HFF-Myc (cell line): ENCODE data around the gene GPR26.
"Not testable (repeated sequence)": the region's sequence is repeated elsewhere in the genome, so short reads cannot be mapped to it uniquely, and the experiment has no call there.

Source experiments
- DNase-seq: peaks from one replicate; pipeline ENCODE4 v3.0.0-alpha.2; 2011; ENCODE audit warnings: low read depth; ENCODE audit errors: extremely low read depth
- H3K4me3 ChIP-seq: replicated peaks from 2 replicates; pipeline ENCODE4 v1.5.1; 2011; ENCODE audit warnings: low read depth, mild to moderate bottlenecking, control low read depth, low read length
- TF ChIP-seq, protein P1 (sequence below): IDR thresholded peaks from 2 replicates; pipeline ENCODE4 v1.5.1; 2012; ENCODE audit warnings: mild to moderate bottlenecking, low read depth, low read length, control low read depth; ENCODE audit errors: missing control alignments

GPR26 gene

DNA sequence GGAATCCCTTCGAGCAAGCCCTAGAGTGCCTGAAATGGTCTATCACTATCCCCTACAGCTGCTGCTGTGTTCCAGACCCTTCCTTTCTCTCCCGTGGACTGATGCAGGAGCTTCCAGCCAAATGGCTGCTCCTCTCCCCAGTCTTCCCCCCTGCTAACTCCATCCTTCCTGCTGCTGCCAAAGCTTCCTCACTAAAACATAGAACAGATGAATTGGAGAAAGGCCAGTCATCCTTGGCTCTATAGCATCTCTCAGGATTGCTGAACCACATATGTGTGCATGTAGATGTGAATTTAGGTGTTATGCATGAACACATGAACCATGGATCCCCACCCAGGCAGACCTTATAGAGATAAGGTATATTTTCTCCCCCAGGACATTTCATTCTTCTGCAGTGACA, 60.7 kb downstream of the GPR26 start:
- no peak for DNase-seq
- TF ChIP-seq, protein P1, sequence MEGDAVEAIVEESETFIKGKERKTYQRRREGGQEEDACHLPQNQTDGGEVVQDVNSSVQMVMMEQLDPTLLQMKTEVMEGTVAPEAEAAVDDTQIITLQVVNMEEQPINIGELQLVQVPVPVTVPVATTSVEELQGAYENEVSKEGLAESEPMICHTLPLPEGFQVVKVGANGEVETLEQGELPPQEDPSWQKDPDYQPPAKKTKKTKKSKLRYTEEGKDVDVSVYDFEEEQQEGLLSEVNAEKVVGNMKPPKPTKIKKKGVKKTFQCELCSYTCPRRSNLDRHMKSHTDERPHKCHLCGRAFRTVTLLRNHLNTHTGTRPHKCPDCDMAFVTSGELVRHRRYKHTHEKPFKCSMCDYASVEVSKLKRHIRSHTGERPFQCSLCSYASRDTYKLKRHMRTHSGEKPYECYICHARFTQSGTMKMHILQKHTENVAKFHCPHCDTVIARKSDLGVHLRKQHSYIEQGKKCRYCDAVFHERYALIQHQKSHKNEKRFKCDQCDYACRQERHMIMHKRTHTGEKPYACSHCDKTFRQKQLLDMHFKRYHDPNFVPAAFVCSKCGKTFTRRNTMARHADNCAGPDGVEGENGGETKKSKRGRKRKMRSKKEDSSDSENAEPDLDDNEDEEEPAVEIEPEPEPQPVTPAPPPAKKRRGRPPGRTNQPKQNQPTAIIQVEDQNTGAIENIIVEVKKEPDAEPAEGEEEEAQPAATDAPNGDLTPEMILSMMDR: no peak
- H3K4me3 ChIP-seq: no peak overlapping the region

DNA sequence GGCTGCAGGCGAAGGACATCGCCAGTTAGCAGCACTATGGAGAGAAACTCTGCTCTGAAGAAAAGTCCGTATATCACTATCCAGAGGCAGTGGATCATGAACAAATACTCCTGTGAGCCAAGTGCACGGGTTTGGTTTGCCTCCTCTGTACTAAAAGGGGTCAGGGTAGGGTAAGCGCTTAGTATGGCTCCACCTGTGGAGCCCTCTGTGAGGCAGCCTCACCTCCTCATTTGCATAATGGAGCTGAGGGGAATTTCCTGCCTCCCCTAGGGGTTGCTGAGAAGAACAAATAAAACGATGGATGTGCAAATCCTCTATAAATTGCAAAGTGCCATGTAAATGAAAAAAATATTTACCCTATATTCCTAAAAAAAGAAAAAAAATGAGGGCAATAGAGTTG, 63.4 kb downstream of the GPR26 start:
- TF ChIP-seq, protein P1: no peak
- no peak overlapping the region for H3K4me3 ChIP-seq
- no peak for DNase-seq

DNA sequence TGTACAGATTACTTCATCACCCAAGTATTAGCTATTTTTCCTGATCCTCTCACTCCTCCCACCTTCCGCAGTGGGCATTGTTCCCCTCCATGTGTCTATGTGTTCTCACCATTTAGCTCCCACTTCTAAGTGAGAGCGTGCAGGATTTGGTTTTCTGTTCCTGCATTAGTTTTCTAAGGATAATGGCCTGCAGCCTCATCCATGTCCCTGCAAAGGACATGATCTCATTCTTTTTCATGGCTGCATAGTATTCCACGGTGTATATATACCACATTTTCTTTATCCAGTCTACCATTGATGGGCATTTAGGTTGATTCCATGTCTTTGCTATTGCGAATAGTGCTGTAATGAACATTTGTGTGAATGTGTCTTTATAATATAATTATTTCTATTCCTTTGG, 70.8 kb downstream of the GPR26 start:
- DNase-seq, H3K4me3 ChIP-seq: not testable (repeated sequence)

- TF ChIP-seq, protein P1: no peak
- no peak overlapping the region for H3K4me3 ChIP-seq
- no peak for DNase-seq
Measured at GRCh38 chr10:123741146-123741545, 75.0 kb downstream of the GPR26 start.

DNA sequence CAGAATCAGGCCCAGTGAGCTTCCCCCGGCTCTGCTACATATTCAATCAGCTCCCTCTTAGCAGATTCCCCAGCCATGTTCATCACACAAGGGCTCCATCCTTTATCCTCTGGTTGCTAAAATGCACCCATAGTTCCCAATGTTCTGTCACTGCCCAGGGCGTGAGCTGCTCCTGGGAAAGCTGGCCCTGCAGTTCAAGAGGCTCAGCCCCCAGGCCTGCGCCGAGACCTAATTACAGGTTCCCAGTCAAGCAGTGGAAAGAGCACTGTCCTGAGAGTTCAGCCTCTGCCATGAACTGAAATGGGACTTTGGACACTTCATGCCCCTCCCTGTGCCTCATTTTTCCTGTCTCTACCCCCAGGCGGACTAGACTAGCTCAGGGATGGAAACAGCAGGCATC, 75.6 kb downstream of the GPR26 start:
- TF ChIP-seq, protein P1: no peak
- no peak for DNase-seq
- H3K4me3 ChIP-seq: no peak overlapping the region

GRCh38 chr10:123742751-123743440, 76.7 kb downstream of the GPR26 start:
- no peak overlapping the region for H3K4me3 ChIP-seq
- DNase-seq: no peak
- TF ChIP-seq, protein P1: no peak

- TF ChIP-seq, protein P1: no peak
- no peak for DNase-seq
- no peak overlapping the region for H3K4me3 ChIP-seq
Measured at GRCh38 chr10:123743441-123744223, 77.5 kb downstream of the GPR26 start.
